ENCODE measurements around the gene DLG1. TPM values are rescaled to one million over a fixed set of nuclear protein-coding genes. Genes with fewer than 3 reads are reported as not detected.
"Not testable (repeated sequence)": the region's sequence is repeated elsewhere in the genome, so short reads cannot be mapped to it uniquely, and the experiment has no call there.

Gene DLG1
- total and polyA plus RNA-seq, 2 of the 4 experiments (the other 2 are of a cell fraction) = 21.2 to 57.7 TPM

DNA sequence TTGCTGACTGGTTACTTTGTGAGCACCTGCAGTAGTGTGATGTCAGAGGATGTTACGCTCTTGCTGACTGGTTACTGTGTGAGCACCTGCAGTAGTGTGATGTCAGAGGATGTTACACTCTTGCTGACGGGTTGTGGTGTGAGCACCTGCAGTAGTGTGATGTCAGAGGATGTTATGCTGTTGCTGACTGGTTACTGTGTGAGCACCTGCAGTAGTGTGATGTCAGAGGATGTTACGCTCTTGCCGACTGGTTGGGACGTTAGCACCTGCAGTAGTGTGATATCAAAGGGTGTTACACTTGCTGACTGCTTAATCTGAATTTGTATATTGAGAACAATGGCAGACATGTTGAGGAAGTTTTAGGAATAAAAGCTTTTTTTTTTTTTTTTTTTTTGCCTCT, 263.6 kb downstream of the DLG1 start:
- H4K20me1 ChIP-seq (ENCODE audit: insufficient read depth, low read length); dilution Hi-C loops (cut with HindIII; ENCODE audit: low sequenced_read_pairs, unreplicated experiment); H3K4ac ChIP-seq (ENCODE audit: low read depth, low read length); POLR2A ChIA-PET (ENCODE audit: unreplicated experiment); DNase-seq; H3K27ac ChIP-seq (ENCODE audit: insufficient read depth, low read length); H2AFZ ChIP-seq (replicated peaks; ENCODE audit: low read length, poor library complexity); H3K4me2 ChIP-seq (ENCODE audit: low read depth, low read length); H2AK5ac ChIP-seq (ENCODE audit: low read depth, low read length); H3K4me3 ChIP-seq (ENCODE audit: insufficient read depth, low read depth, low read length); intact Hi-C loops (cut with micrococcal nuclease); H4K91ac ChIP-seq (ENCODE audit: insufficient read depth, low read depth, low read length); H2AK9ac ChIP-seq (replicated peaks; ENCODE audit: low read depth, low read length, poor library complexity); H3K79me1 ChIP-seq (ENCODE audit: low read depth in 1 of 2, low read length in 2 of 2); H4K8ac ChIP-seq (ENCODE audit: low read depth in 2 of 2, low read length in 2 of 2); H3K27me3 ChIP-seq (ENCODE audit: control insufficient read depth, insufficient read depth, low read length); H3K23ac ChIP-seq (ENCODE audit: low read depth, low read length); H3K4me1 ChIP-seq (ENCODE audit: control insufficient read depth, insufficient read depth, low read length); H3K9me3 ChIP-seq (ENCODE audit: control insufficient read depth, insufficient read depth, low read length); ATAC-seq (ENCODE audit: low read depth); in situ Hi-C loops (cut with MboI; ENCODE audit: low sequenced_read_pairs); H2BK20ac ChIP-seq (ENCODE audit: low read depth, low read length); H2BK15ac ChIP-seq (ENCODE audit: low read depth, low read length); BruUV-seq (replicated peaks); H3K36me3 ChIP-seq (ENCODE audit: control insufficient read depth, insufficient read depth, low read length); H3K9ac ChIP-seq (ENCODE audit: low read depth, low read length); H2BK5ac ChIP-seq (ENCODE audit: low read depth, low read length, poor library complexity, severe bottlenecking); H4K5ac ChIP-seq (ENCODE audit: low read depth, low read length); H3K56ac ChIP-seq (ENCODE audit: extremely low read depth, insufficient read depth, low read length); H3K18ac ChIP-seq (ENCODE audit: low read depth, low read length); H2BK120ac ChIP-seq (ENCODE audit: low read depth, low read length); H3K14ac ChIP-seq (replicated peaks; ENCODE audit: low read depth, low read length): not testable (repeated sequence)
- peaks cover 14% of the 10 kb centered on the region for H3K9me1 ChIP-seq (ENCODE audit: insufficient read depth, low read length)
- WGBS, 2 experiments (ENCODE audit: extremely low coverage in 2 of 2, insufficient read length in 1 of 2) = 64% methylated on average over 2 of the region's 5 CpGs; no CpG with 5 or more reads in 1 of the 2 experiments
- CTCF ChIA-PET = interaction anchor here (0.6 kb wide), 1 partner anchor 186 kb away, joined by 4 read pairs; no protein-coding TSS in a partner anchor

- H3K4ac ChIP-seq (ENCODE audit: low read depth, low read length); ATAC-seq (ENCODE audit: low read depth); H4K20me1 ChIP-seq (ENCODE audit: insufficient read depth, low read length); H2AK9ac ChIP-seq (replicated peaks; ENCODE audit: low read depth, low read length, poor library complexity); H3K4me1 ChIP-seq (ENCODE audit: control insufficient read depth, insufficient read depth, low read length); H4K8ac ChIP-seq (ENCODE audit: low read depth in 2 of 2, low read length in 2 of 2); H2BK5ac ChIP-seq (ENCODE audit: low read depth, low read length, poor library complexity, severe bottlenecking); in situ Hi-C loops (cut with MboI; ENCODE audit: low sequenced_read_pairs); H3K56ac ChIP-seq (ENCODE audit: extremely low read depth, insufficient read depth, low read length); H4K5ac ChIP-seq (ENCODE audit: low read depth, low read length); H2BK20ac ChIP-seq (ENCODE audit: low read depth, low read length); H3K4me3 ChIP-seq (ENCODE audit: insufficient read depth, low read depth, low read length); intact Hi-C loops (cut with micrococcal nuclease); H3K9ac ChIP-seq (ENCODE audit: low read depth, low read length); H3K9me3 ChIP-seq (ENCODE audit: control insufficient read depth, insufficient read depth, low read length); H2AK5ac ChIP-seq (ENCODE audit: low read depth, low read length); dilution Hi-C loops (cut with HindIII; ENCODE audit: low sequenced_read_pairs, unreplicated experiment); BruUV-seq (replicated peaks); H3K4me2 ChIP-seq (ENCODE audit: low read depth, low read length); H3K27ac ChIP-seq (ENCODE audit: insufficient read depth, low read length); H4K91ac ChIP-seq (ENCODE audit: insufficient read depth, low read depth, low read length); H2BK120ac ChIP-seq (ENCODE audit: low read depth, low read length); H3K79me1 ChIP-seq (ENCODE audit: low read depth in 1 of 2, low read length in 2 of 2); H3K36me3 ChIP-seq (ENCODE audit: control insufficient read depth, insufficient read depth, low read length); DNase-seq; POLR2A ChIA-PET (ENCODE audit: unreplicated experiment); H3K18ac ChIP-seq (ENCODE audit: low read depth, low read length); H3K14ac ChIP-seq (replicated peaks; ENCODE audit: low read depth, low read length); H2AFZ ChIP-seq (replicated peaks; ENCODE audit: low read length, poor library complexity); H2BK15ac ChIP-seq (ENCODE audit: low read depth, low read length); H3K23ac ChIP-seq (ENCODE audit: low read depth, low read length); CTCF ChIA-PET: not testable (repeated sequence)
- H3K27me3 ChIP-seq (ENCODE audit: control insufficient read depth, insufficient read depth, low read length) = peaks cover 13% of the 10 kb centered on the region
- 85% methylated on average over 2 of the region's 3 CpGs; no CpG with 5 or more reads in 1 of the 2 experiments for WGBS, 2 experiments (ENCODE audit: extremely low coverage in 2 of 2, insufficient read length in 1 of 2)
- H3K9me1 ChIP-seq (ENCODE audit: insufficient read depth, low read length) = peaks cover 14% of the 10 kb centered on the region
These were observed 264.6 kb downstream of the DLG1 start for GRCh38 chr3:197033764-197034163.

All from IMR-90 (cell line).